Hippocampal formation (tissue), 2 donors: Measurements from ENCODE around the gene ADNP2.

ENCODE experiments used
- DNase-seq, 2 donors: peaks; one replicate each; lab custom pipeline; 2025; lab: John Stamatoyannopoulos, UW

ADNP2 gene

DNA sequence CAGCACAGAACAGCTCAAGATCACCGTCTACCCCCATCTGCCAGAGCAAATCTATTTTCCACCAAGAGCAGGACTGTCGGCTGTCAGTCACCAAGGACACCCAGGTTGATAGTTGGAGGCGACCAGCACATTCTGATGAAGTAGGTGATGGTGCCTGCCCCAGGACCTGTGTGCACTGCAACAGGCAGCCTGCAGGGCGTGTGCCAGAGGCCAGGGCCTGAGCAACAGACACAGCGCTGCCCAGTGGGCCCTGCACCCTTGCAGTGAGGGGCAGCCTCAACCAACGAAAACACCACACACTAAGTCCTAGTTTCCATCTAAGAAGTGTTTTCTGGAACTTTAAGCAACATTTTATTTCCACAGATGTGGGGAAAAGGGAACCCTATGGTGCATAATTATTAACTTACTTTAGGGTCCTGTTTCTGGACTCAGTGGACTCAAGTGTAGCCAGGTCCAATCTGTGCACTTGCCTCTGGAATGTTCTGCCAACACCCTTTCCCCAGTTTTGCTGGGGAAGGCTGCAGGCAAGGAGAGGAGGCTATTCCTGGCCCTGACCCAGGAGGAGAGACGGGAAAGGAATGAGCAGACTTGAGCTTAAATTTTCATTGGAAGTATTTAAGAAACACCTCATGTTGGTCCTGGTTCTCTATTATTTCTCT, 61.5 kb downstream of the ADNP2 start:
- DNase-seq = no peak

DNA sequence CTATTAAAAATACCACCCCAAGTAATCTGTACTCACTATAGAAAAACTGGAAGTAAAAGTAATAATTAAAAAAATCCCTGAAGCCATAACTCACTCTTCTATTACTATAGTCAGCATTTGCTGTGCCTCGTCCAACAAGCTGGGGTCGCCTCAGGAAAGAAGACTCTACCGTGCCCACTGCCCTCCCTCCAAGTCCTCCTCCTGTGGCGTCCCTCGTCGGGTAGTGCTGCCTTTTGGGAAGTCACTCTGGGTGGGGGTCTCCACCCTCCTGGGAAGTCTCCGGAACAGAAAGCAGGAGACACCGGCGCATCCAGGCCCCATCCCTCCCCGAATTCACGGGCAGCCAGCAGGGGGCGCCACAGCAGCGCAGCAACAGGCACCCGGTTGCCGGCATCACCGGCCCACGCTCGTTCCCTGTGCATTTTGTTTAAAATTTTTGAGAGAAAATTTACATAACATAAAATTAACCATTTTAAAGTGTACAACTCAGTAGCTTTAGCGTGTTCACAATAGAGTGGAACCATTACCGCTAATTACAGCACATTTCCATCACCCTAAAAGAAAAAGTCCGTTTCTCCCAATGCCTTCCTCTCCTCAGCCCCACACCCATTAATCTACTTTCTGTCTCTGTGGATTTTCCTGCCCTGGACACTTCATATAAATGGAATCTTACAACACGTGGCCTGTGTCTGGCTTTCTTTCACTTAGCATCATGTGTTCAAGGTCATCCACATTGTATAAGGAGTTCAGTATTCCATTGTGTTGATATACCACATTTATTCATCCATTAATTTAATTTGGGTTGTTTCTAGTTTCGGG, 62.2 kb downstream of the ADNP2 start:
- peak in 1 of 2 donors; percentile 47 for DNase-seq

DNA sequence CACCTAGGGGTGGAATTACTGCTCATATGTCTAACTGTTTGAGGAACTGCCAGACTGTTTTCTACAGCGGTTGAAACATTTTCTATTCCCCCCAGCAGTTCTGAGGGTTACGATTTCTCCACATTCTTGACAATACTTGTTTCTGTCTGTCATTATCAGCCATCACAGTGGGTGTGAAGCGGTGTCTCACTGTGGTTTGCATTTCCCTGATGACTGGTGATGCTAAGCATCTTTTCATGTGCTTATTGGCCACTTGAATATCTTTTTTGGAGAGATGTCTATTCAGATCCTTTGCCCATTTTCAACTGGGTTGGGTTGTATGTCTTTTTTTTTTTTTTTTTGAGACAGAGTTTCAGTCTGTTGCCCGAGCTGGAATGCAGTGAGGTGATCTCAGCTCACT, 63.0 kb downstream of the ADNP2 start:
- no peak for DNase-seq

DNA sequence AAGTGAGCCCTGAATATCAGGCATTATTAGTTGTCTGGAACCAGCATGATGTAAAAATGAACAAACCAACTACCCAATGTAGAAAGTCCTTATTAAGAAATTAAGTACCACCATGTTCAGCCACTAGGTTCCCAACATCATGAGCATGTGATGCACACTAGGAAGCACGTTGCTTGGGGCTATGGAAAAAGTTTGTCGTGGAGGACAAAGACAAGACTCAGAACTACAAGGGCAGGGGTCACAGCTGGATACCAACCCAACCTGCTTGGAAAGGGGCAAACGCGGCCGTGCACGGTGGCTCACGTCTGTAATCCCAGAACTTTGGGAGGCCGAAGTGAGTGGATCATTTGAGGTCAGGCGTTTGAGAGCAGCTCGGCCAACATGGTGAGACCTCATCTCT, 64.0 kb downstream of the ADNP2 start:
- DNase-seq = no peak

DNA sequence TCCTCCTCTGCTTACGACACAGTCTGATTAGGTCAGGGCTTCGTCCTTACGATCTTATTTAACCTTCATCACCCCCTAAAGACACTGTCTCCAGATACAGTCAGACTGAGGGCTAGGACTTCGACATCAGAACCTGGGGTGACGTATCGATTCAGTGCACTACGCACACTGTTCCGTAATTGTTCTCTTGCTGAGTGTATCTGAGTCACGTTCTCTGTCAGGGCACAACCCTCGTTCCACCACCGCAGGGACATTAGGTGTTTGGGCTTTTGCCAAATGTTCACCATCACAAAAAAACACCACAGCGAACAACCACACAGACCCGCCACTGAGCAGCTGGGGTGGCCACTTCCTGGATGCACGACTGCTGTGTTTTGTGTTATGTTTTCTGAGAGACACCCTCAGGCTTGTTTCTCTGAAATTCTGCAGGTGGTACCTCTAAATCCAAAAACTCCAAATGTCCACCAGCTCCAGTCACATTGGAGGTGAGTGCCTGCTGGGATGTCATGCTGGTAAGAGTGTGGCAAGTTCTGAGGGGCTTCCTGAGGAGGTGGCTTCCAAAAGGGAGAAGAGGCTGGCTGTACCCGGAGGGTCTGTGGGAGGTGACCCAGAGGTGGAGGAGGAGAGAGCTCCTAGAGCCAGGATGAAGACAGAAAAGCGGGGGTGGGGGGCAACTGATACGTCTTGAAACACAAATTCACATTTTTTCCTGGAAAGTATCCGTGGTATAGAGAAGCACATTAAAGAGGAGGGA, 66.6 kb downstream of the ADNP2 start:
- no peak for DNase-seq

DNA sequence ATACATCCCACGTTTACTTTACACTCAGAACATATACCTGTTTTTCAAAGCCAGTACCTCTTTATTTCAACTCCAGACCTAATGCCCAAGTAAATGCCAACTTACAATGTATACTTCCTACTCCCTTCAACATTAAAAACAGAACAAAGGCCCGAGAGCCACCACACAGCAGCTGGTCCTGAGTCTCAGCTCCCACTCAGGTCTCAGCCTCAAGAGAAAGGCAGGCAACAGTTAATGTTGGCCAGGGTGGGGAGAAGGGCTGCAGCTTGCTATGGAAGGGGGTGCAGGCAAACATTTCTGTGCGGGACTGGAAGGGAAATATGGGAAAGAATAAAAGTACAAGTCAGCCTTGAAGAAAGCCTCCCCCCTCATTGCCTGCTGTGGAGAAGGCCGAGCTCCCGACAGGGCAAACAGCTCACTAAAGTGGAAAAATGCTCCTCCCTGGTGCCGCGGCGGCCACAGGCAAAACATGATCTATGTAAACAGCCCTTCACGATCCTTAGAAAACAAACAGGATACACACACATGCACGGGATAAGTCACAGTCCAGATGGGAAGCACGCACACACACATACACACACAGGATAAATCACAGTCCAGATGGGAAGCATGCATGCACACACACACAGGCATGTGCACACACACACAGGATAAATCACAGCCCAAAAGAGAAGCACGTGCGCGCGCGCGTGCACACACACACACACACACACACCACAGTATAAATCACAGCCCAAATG, 67.4 kb downstream of the ADNP2 start:
- no peak for DNase-seq

DNA sequence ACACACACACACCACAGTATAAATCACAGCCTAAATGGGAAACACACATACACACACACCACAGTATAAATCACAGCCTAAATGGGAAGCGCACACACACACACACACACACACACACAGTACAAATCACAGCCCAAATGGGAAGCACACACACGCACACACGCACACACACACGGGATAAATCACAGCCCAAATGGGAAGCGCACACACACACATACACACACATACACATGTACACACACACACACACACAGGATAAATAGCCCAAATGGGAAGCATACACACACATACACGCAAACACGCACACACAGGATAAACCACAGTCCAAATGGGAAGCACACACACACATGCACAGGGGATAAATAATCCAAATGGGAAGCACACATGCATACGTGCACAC, 68.1 kb downstream of the ADNP2 start:
- DNase-seq = no peak

DNA sequence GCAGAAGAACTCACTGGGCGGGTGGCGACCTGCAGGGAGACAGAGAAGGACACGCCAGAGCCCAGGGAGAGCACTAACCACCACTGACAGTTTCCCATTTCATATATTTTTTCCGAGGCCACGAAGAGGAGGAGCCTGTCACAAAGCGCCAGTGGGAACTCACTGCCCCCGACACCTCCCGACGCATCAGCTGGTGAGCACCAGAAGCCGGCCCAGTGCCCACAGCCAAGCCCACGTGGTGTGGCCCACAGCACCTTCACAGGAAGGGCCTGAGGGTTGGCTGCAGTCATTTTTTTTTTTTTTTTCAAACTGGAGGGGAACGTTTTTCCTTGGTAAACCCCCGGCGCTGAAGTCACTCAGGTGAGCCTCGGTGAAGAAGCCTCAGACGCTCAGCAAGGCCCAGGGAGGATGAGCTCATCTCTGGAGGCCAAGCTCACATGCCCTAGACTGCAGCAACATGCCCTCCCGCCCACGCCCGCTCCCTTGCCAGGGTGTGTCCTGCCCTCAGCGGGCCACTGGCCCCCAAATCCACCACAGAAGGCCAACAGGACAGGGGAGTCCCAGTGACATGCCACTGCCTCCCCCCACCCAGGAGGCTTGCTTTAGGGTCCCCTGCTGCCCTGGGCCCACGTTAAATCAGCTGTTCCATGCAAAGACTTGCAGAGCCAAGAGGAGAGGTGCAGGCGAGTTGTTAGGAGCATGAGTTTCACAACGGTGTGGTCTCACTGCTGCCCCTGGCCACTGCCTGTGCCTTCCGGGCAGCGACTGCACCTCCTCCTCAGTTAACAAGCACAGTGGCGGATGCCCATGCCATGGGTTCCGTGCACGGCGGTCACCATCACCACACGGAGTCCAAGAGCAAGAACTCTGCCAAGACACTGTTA, 70.1 kb downstream of the ADNP2 start:
- DNase-seq = no peak

DNA sequence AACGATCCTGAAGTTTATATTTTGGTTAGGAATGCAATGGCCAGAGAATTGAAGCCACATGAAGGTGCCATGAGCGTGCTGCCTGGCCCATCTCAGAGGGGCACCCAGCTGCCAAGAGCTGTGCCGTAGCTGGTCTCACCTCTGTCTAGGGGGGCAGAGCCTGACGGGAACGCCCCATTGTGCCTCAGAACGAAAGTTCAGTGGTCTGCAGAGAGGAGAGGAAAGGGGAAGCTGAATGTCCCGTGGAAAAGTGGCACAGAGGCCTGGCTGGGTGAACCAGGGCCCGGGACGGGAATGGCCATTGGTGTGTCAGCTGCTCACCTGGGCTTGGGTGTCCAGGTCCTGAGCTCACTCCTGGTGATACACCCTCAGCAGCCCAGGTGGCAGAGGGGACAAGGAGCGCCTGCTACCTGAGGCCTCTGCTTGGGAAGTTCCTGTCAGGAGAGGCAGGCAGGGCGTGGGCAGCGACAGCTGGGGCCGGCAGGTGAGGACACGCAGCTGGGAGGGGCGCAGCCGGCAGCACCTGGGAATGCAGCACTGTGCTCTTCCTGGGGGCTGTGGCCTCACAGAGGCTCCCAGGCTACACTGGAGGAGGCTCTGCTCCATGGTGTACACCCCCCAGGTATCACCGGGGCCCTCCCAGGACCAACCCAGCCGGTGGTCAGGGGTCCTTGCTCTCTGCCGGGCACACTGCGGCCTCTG, 70.9 kb downstream of the ADNP2 start:
- DNase-seq = peak in 1 of 2 donors; percentile 15

DNA sequence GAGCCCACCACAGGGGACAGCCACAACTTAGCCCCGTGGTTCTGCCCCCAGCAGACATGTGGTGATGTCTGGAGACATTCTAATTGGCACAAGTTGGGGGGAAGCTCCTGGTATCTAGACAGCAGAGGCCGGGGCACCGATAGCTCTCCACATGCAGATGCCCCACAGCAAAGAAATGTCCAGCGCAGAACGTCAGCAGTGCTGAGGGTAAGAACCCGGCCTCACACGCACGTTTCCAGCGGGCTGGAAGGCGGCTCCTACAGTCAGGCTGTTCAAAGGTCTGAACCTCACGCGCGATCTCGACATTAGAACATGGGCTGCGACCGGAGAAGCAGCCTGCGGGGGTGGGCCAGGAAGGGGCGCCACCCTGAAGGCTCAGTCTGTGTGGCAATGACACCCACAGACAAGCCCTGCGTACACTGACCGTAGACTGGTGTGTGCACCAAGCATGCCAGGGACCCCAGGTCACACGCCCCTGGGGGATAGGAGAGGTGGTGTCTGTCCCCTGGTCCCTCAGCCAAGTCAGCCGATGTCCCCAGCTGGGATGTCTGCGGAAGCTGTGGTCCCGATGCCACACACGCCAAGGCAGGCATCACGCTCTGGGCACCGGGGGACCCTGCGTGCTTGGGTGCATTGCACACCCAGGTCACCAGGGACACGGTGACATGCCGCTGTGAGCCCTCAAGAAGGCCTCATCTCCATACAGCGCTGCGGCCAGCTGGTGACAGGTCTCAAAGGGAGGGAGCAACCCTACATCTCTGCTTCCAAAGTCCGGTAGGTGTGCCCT, 71.9 kb downstream of the ADNP2 start:
- DNase-seq = no peak

DNA sequence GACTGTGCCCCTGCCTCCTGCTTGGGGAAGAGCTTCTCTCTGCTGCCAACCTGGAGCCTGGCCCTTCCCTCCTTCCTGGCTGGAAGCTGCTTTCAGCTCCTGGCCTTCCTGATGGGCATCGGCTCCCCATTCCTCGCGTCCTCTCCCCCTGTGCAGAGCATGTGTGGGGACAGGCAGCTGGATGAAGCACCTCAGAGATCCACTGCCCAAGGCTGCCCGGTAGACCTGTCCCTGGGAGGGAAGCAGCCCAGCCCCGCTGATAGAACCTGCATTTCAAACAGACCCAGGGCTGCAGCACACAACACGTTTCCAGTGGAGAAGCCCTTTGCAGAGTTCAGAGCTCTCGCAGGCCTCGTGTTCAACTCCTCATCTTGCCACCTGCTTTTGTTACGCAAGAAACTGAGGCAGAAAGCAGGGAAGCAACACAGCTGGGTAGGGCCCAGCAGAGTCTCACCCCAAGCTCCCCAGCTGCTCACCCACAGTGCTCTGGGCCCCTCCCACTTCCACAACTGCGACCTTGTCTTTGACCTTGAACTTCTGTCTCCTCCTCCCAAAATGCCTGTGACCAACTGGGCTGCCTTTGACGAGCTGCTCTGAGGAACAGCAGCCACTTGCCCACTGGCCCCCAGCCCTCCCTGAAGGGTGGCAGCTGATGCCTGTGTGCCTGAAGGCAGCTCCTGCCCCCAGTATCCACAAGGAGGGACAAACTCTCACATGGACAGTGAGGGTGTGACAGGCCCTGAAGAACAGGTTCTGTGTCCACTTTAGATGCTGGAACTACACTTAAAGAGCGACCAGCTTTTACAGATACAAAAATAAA, 72.8 kb downstream of the ADNP2 start:
- no peak for DNase-seq

DNA sequence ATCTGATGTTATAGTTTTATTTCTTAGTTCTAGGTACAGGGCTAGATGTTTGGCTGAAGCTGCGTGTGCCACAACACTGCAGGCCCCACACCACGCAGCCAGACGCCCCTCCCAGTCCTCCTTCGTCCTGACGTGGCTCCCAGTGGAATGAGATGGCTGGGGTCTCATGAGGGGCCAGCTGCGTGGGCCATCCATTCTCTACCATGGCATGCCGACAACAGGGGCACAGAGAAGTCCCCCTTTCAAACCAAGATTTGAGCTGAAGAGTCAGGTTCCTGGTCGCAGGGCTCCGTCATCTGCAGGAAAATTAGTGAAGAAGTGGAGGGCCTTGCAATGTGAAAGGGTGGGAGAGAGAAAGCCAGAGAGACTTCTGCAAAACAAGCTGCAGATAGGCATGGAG, 73.8 kb downstream of the ADNP2 start:
- DNase-seq = no peak

DNA sequence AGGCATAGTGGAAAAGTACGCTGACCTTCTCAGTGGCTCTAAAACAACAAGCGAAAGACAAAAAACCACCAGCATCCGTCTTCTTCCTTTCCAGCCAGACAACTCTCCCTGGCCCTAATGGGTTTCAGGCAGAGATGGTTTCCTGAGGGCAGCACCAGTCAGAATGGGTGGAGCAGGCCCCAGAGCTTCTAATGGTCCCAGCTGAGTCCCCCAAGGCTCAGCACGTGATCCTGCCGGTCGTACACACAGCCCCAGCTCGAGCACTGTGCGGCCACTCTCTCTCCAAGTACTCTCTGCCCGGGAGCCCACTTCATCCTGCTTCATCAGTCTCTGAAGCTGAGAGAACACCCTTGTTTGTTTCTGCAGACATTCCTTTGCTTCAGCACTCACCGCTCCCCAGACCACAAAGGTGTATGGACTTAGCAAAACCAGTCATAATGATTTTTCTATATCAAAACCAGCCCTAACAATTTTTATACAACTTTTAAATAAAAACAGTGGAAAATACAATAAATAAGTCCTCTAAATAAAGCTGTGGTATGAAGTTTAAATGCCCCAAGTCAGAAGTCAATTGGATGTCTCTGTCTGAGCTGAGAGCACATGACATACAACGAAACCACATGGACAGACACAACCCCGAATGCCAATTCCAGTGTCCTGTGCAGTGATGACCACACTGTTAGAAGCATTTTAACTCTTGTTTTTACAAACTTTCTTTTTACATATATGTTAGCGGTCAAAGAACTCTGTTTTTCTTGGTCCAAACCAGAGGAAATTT, 74.4 kb downstream of the ADNP2 start:
- no peak for DNase-seq

DNA sequence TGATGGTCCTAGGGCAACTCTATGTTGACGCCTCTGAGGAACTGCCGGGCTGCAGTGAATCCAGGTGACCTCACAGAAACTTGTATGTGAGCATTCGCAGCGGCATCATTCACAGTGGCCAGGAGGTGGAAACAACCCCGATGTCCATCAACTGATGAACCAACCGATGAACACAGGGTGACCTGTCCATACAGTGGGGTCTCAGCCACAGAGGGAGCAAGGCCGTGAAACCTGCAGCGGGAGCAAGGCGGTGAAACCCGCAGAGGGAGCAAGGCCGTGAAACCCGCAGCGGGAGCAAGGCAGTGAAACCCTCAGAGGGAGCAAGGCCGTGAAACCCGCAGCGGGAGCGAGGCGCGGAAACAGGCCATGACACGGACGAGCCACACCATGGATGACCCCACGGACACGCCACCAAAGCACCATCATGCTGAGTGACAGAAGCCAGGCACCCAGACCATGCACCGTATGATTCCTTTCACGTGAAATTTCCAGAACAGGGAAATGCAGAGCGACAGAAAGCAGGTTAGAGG, 75.2 kb downstream of the ADNP2 start:
- no peak for DNase-seq

DNA sequence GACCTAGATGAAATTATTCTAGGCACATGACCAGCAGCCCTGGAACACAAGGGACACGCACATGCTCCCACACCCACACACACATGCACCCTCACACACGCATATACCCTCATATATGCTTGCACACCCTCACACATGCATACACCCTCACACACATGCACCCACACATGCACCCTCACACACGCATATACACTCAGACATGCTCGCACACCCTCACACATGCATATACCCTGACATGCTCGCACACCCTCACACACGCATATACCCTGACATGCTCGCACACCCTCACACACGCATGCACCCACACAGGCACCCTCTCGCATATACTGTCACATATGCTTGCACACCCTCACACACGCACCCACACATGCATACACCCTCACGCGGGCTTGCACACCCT, 76.5 kb downstream of the ADNP2 start:
- DNase-seq = no peak

DNA sequence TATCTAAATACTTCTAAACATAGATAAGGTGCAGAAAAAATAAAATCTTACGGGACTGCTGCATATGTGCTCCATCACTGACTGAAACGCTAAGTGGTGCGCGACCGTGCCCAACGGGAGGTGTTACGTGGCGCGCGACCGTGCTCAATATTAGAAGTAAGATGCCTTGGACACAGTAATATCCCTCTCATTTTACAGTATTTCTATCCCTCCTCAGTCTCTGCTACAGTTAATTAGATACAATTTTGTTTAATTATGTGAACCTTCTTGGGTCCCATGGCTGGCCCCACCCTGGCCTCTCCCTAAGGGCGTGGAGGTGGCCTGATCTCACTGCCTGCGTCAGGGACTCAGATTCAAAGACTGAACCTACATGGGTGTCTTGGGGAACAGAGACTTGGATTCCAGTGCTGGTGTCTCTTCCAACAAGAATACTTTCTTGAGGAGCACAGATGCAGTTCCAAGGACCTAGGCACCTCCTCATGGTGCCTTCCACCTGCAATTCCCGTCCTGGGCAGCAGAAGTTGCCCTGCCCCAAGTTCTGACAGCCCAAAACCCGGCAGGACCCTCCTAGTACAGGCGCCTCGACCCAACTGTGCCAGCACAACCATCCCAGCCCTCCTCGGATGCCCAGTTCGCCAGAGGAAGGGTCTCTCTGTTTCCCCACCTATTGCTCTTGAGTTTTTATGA, 79.0 kb downstream of the ADNP2 start:
- DNase-seq = no peak
